Measurements from ENCODE around the gene MTTP. TPM values are rescaled to one million over a fixed set of nuclear protein-coding genes. Genes with fewer than 3 reads are reported as not detected.

The MTTP gene
- total RNA-seq, 1 donor from 2014 or later: not detected

DNA sequence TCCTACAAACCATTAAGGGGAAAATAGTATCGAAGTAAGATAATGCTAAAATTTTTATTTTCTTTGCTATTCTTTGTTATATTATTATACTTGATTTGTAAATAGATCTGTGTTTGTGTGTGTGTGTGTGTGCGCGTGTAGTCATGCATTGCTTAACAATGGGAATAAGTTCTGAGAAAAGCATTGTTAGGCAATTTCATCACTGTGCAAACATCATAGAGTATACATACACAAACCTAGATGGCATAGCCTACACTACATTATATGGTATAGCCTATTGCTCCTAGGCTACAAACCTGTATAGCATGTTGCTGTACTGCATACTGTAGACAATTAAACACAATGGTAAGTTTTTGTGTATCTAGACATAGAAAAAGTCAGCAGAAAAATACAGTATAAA is 17.1 kb downstream of the MTTP start:
- DNase-seq (ENCODE audit: extremely low read depth, low read depth, low spot score): no peak

DNA sequence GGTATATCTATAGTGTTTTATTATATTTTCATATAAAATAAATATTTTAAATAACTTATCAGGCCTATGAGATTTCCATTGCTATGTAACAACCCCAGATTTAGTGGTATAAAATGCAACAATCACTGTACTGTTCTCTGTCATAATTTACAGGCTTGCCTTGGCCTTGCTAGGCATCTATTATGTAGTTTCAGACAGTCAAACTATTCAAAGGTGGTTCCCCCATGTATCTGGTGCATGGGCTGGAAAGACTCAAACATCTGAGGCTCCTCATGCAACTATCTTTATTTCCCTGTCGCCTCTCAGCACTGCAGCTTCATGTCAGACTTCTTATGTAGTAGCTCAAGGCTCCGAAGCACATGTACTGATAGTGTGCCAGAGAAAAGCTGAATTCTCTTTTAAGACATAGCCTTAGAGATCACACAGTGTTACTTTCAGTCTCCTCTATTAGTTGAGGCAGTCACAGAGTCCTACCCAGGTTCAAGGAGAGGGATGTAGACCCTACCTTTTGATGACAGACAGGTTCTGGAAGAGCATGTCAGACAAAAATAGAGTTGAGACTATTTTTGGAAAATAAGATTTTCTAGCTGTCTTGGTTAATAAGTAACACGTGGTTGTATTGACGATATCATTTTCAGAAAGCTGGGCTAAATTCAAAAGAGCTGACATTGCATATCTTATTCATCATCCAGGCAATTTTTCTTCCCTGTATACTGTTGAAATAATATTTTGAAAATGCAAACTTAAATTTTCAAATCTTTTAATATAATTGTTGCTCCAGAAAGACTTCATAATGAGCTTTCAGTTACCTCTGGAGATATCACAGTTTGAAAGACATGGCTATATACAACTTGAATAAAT is 19.4 kb downstream of the MTTP start:
- DNase-seq (ENCODE audit: extremely low read depth, low read depth, low spot score): no peak

DNA sequence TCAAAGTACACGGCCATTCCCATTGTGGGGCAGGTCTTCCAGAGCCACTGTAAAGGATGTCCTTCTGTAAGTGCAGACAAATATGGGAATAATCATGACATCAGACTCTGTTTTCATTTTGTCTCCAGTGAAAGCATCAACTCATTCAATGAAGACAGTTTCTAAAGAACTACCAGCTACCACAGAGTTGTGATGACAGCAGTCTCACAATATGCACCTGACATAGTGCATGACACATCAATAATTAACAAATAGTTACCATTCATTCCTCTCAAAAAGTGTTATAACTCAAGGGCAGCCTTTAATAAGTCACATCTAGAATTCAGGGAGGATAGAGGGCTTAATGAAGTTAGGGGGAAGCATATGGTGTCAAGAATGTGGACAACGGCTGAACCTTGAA is 20.2 kb downstream of the MTTP start:
- no peak for DNase-seq (ENCODE audit: extremely low read depth, low read depth, low spot score)

DNA sequence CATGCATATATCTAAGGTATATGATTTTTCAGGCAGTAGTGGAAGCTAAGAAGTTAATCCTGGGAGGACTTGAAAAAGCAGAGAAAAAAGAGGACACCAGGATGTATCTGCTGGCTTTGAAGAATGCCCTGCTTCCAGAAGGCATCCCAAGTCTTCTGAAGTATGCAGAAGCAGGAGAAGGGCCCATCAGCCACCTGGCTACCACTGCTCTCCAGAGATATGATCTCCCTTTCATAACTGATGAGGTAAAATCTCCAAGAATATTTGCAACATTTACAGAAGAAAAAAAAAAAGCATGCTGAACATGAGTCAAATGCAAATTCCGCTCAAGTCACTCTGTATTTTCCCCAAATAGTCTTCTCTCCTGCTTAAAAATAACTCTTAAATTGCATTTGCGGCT is 32.1 kb downstream of the MTTP start:
- DNase-seq (ENCODE audit: extremely low read depth, low read depth, low spot score): no peak

DNA sequence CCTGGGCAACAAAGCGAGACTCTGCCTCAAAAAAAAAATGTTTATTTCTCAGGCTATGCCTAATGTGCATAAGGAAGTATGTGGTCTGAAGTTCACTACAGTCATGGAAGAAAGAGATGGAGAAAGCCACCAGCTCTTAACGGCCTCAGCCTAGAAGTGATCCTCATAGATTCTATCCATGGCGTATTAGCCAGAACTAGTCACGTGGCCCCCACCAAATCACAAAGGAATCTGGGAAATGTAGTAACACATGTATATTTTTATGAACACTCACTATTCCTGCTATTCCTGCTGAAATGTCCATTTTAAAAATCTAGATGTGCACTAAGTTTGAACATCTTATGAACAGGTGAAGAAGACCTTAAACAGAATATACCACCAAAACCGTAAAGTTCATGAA is 33.8 kb downstream of the MTTP start:
- DNase-seq (ENCODE audit: extremely low read depth, low read depth, low spot score): no peak

DNA sequence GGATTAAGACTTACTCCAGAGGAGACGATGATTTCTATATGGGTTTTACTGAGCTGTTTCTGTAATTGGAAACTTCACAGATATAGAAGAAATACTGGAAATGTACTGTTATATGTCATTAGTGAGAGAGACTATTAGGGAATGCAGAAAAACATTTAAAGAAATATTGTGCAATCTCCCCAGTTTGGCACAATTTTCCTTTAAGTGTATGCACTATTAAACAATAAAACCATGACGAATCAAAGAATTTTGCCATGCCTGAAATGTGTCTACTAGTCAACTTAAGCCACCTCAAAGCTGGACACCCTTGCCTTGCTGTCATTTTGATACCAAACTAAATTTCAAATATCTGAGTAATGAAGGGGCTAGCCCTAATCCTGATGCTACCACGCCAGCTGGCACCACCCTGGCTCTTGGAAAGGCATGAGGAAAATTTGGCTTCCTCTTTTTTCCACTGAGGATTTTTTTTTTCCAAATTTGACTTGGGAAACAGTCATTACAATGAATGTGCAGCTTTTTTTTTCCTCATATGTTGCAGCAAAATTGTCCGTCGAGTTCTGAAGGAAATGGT is 36.1 kb downstream of the MTTP start:
- DNase-seq (ENCODE audit: extremely low read depth, low read depth, low spot score): no peak

DNA sequence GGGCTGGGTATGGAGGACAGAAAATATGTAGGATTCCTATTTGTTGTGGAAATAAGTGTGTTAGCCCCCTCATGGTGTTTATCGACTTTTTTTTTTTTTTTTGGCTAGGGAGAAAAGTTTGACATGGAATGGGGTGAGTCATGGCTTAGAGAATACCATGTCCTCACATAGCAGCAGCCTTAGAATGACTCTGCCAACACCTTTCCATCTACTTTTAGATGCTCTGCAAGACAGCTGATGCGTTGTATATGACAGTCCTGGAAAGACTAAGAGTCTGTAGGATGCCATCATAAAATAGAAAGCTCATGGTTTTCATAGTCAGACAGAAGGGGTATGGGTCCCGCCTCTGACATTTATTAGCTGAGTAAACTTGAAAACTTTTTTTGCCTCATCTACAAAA is 37.7 kb downstream of the MTTP start:
- DNase-seq (ENCODE audit: extremely low read depth, low read depth, low spot score): no peak

DNA sequence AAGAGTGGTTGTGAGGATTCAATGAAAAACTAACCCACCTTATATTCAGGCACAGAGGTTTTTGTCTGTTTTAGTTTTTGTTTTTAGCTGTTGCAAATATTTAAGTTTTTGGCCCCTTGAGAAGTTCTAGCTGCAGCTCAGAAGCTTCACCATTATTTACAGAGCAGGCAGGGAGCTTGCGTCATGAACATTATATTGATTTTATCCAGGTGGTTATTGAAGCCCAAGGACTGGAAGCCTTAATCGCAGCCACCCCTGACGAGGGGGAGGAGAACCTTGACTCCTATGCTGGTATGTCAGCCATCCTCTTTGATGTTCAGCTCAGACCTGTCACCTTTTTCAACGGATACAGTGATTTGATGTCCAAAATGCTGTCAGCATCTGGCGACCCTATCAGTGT is 38.1 kb downstream of the MTTP start:
- DNase-seq (ENCODE audit: extremely low read depth, low read depth, low spot score): no peak

DNA sequence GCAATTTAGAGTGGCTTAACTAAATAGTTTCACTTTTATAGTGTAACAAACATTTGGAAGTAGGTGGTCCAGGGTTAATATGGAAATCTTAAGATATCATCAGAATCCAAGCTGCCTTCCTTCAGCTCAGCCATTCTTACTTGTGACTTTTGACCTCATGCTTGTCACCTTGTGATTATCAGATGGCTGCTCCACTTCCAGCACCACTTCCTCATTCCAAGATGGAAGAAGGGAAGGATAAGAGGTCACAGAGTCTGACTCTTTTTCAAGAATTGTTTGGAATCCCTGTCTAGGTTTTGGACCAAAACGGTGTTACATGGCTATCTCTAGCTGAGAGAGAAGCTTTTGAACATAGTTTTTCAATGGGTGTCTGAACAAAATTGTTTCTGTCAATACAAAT is 39.9 kb downstream of the MTTP start:
- no peak for DNase-seq (ENCODE audit: extremely low read depth, low read depth, low spot score)

DNA sequence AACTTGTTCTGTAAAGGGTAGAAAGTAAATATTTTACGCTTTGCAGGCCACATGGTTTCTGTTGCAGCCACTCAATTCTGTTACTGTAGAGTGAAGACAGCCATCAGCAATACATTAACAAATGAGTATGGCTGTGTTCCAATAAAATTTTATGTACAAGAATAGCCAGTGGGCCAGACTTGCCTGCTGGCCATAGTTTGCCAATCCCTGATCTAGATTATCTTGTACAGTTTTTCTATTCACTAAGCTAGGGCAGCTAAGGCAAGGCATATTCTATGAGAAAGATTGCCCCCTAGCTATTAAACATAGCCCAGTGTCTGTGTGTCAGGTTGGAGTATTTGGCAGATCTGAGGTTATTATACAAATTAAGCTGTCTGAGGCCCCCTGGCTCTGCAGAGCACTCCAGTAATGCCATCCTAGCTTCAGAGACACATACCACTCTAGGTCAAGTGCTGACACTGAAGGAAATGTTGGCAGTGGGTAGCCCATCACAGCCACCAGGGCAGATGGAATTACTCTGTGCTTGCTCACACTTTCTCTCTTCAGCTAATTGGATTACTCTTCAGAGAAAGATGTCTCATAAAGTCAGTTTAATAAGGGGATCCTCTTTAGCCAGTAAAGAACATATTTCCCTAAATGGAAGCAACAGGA is 40.7 kb downstream of the MTTP start:
- DNase-seq (ENCODE audit: extremely low read depth, low read depth, low spot score): no peak

DNA sequence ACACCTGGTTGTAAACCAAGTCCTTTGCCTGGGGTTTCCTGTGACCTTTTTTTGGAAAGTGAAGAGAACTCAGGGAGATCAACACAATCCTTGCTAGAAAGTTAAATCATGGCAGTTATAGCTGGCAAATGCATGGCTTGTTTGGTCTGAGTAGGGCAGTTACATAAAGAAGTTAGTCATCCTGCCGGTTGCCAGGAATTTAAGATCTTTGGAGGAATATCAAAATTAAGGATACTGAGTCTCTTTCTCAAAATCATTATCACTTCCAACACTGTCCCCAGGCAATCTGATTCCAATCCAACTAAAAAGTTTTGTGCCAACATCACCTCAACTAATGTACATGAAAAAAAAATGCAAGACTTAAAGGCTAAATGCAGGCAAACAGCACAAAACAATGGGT is 42.8 kb downstream of the MTTP start:
- DNase-seq (ENCODE audit: extremely low read depth, low read depth, low spot score): no peak

DNA sequence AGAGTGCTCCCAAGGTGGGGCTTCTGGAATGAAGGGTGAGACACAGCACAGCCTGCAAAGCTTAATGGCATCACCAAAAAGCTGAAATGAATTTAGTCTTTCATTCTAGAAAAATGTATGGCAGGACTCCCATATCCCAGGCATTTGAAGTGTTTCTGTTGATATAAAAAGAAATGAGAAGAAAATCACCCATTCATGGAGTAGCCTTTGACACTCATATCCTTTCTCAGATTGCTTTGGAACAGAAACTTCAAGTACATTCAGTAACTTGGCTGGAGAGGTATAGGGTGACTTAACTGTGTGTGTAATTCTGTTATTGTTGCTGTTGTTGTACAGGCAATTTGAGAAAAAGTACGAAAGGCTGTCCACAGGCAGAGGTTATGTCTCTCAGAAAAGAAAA is 47.7 kb downstream of the MTTP start:
- no peak for DNase-seq (ENCODE audit: extremely low read depth, low read depth, low spot score)

DNA sequence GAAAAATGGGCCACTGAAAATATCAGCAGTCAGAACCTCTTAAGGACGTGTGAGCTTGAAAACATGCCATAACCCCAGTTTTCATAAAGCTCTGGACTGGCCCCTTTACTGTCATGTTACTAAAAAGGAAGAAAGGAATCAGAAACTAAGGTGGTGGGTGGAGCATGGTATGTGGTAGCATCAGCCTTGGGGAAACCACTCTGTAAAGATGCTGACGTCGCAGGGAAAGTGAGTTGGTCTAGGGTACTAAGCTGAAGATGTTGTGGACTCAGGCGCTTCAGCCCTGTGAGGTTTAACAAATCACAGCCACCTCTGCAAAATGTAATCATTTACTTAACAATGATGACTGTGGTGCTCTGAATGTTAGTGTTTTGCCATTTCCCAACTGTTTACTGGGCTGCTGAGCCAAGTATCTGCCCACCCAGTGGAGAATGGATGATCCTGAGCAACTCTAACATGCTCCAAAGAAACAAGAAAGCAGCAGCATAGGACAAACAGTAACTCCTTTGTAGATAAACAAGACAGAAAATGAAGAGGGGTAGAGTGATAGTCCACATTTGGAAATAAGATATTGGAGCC is 49.6 kb downstream of the MTTP start:
- DNase-seq (ENCODE audit: extremely low read depth, low read depth, low spot score): no peak

DNA sequence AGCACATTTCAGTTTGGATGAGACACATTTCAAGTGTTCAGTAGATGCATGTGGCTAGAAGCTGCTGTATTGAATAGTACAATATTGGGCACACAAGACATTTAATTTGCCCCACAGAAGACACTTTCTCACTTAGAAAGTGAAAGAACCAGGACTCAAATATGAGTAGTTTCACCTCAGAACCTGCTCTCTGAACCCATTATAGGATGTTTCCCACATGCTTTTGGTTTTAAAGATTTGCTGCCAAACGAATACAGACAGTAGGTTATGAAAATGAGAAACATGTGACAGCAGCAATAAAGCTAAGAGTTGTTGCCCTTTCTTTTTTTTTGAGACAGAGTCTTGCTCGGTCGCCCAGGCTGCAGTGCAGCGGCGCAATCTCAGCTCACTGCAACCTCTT is 50.7 kb downstream of the MTTP start:
- DNase-seq (ENCODE audit: extremely low read depth, low read depth, low spot score): no peak

DNA sequence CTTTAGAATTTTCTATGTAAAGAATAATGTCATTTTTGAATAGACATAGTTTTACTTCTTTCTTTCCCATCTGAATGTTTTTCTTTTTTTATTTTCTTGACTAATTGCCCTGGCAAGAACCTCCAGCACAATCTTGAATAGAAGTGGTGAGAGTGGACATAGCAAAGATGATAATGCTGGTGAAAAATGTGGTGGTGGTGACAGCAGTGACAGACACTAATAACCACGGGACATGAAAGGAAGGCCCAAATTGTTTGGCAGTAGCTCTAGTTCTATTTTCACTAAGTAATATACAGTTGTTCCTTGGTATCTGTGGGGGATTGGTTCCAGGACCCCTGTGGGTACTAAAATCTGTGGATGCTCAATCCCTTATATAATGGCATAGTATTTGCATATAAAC is 53.4 kb downstream of the MTTP start:
- no peak for DNase-seq (ENCODE audit: extremely low read depth, low read depth, low spot score)

DNA sequence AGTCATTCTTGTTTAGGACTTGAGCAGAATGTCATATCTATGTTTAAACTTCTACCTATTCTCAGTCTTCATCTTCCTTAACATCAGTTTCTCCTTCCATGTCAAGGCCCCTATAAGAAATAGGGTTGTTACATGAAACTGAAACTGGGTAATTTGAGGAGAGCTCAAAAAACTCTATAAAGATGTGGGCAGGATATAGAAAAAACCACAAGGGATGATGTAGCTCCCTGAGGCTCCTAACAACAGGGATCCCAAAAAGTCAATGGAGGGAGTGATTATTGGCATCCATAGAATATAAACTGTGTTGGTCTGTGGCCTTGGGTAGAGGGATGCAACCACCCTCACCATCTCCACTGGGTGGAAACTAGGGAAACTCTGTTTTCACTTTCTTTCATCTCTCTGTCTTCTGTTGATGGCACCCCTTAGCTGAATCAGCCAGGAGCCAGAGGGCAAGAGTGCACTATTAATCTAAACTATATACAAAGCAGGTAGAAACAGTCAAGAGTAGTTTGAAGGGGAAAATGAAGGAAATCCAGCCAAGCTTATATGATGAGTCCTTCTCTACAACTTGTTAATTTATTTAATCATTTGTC is 55.4 kb downstream of the MTTP start:
- no peak for DNase-seq (ENCODE audit: extremely low read depth, low read depth, low spot score)

DNA sequence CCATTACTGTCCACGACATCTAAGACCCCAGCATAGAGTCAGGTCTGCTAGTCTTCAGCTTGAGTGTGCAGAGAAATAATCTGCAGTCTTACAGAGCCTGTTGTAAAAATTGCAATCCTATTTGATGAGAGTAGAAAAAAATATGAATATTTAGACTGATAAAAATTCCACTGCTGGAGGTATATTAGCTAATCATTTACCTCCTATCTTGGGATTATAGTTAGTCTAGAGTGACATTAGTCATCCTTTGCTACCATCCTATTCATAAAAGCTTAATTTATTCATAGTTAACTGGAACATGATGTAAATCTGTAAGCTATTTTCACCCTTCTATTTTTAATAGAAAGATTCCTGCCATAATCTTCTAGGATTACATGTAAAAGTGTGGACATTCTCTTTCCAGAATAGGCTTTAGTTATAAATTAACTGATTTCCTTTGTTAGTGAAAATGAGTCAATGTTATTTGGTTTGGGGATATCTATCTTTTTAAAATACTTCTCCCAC is 56.3 kb downstream of the MTTP start:
- no peak for DNase-seq (ENCODE audit: extremely low read depth, low read depth, low spot score)

DNA sequence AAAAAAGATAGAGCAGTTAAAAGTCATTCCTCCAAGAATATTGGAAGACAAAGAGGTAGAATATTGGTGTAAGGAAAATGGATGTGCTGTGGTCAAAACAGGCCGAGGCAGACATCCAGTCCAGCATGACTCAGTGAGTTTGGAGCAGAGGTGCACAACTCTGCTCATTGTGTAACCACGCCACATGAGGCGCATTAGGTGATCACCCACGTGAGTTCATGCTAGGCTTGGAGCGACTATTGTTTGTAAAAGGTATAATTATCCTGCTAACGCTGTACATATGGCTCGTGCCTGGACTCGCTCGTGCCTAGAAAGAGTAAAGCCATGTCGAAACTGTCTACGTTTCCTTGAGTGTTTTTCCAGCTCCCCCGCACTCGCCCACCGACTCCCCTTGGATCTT is 59.1 kb downstream of the MTTP start:
- no peak for DNase-seq (ENCODE audit: extremely low read depth, low read depth, low spot score)

DNA sequence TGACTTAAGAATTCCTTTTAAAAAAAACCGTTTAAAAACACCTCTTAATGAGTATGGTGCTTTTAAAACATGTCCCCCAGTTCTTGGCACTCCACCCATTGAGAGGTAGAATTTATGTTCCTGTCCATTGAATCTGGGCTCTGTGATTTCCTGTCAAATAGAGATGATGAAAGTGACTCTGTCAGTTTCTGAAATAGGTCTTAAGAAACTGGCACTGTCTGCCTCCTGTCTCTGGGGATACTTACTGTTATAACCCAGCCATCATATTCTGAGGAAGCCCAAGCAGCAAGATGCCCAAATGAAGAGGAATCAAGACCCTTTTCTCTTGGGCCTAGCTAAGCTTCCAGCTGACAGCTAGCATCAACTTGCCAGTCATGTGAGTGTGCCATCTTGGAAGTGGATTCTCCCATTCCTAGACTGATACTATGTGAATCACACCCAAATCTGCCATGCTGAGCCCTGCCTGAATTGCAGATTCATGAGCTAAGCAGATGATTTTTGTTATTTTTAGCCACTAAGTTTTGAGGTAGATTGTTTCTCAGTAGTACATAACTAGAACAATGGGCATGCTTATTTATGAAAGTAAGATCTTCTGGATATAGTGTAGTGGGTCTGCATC is 60.2 kb downstream of the MTTP start:
- DNase-seq (ENCODE audit: extremely low read depth, low read depth, low spot score): no peak

DNA sequence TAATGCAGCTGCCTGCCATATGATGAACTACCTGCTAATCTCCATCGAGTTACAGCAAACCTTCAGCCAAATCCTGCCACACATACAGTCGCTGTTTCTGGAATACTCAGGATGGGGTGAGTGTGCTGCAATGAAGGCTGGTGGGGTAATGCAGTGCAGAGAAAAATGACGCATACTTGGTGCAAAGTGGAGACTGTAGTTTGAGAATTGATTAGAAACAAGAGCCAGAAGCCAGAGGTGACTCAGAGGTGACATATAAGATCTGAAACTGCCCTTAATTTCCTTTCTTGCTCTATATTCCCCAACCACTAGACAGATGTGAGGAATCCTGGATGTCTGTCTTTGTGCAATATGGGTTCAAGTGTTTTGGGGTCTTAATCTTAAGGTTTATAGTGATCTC is 61.0 kb downstream of the MTTP start:
- no peak for DNase-seq (ENCODE audit: extremely low read depth, low read depth, low spot score)

DNA sequence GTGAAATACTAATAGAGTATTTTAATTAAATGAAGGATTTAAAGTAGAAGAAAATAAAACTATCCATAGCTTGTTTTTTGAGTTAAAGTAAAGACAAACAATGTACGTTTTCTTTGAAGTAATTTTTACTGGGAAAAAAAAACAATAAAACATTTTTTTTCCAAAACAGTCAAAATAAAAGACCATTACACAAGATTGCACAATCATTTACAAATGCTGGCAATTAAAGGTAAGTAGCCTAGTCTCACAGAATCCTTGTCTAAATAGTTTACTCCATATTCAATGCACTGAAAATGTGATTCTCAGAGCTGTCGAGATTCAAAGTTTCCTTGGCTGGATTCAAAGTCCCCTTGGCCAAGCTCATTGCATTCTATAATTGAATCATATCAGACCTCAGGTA is 61.8 kb downstream of the MTTP start:
- no peak for DNase-seq (ENCODE audit: extremely low read depth, low read depth, low spot score)

Data from glomerular endothelial cell (primary cell).